Memory B cell (primary cell): ENCODE data around the gene PRPS2.
A peak's percentile ranks its signal among the peaks of the same experiment; 100 is the strongest.

Experiments
- ATAC-seq: fragments of 150-1000 bp; cut with Tn5 transposase; 2 replicates; pipeline ENCODE4 v1.10.0; 2021; ENCODE audit warnings: low read depth, mild to moderate bottlenecking, moderate library complexity
- DNase-seq, 2 donors: peaks; one replicate each; pipeline ENCODE4 v3.0.0; 2022; ENCODE audit warnings: low spot score in 2 of 2
- H3K27ac Mint-ChIP-seq: one replicate; pipeline ENCODE4 v1.8.0; 2022; ENCODE audit warnings: mild to moderate bottlenecking, moderate library complexity, mixed read lengths
- H3K27me3 Mint-ChIP-seq: one replicate; pipeline ENCODE4 v1.8.0; 2022; ENCODE audit warnings: mixed read lengths
- H3K36me3 Mint-ChIP-seq: one replicate; pipeline ENCODE4 v1.8.0; 2022; ENCODE audit warnings: mild to moderate bottlenecking, mixed read lengths
- H3K4me1 Mint-ChIP-seq: one replicate; pipeline ENCODE4 v1.8.0; 2022; ENCODE audit warnings: mixed read lengths
- H3K4me3 Mint-ChIP-seq: one replicate; pipeline ENCODE4 v1.8.0; 2022; ENCODE audit warnings: mild to moderate bottlenecking, moderate library complexity, mixed read lengths
- H3K9me3 Mint-ChIP-seq: one replicate; pipeline ENCODE4 v1.8.0; 2022; ENCODE audit warnings: mixed read lengths

PRPS2 gene

DNA sequence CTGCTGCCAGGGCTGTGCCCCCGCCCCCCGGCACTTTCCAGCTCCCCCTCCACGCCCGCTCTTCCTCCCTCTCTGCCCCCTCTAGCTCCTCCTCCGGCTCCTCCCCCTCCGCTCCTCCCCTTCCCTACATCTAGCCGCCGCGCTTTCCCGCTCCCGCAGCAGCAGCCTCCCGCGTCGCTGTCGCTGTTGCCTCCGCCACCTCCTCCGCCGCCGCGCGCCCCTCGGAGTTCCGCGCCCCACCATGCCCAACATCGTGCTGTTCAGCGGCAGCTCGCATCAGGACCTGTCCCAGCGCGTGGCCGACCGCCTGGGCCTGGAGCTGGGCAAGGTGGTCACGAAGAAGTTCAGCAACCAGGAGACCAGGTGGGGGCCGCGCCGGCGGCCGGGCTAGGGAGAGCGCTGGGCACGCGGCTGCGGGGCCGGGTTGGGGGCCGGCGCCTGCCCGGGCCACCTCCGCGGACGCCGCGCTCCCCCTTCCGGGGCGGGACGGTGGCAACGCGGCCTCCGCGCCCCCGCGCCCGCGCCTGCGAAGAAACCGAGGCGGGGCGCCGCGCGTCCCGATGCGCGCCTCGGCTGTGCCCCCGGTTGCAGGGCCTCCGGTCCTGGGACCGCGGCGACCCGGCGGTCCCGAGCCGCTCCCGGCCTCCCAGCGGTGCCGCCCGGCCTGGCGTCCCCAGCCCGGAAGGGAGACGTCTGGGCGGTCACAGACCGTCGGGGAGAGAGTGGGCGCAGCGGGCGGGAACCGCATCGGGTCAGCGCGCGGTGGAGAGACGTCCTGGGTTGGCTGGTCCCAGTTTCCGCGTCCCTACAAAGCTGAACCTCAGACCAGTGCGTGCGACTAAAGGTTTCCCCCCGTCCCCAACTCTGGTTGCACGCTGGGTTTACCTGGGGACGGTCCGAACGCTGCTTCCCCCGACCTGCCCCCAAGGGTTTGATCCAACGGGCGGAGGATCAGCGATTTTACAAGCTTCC is at the start of gene PRPS2:
TSS of gene PRPS2 (plus strand) at position 156 of the 972 bp plus-strand sequence. CDS start at position 242, 86 bp downstream.
- Mint-ChIP-seq H3K27me3 (no peaks in the 10 kb centered on the region), H3K9me3 (no peaks in the 10 kb centered on the region), H3K36me3 (no peaks in the 10 kb centered on the region), H3K4me1 (peaks cover 14% of the 10 kb centered on the region), H3K27ac (peak within 1 kb of the TSS; percentile 65), H3K4me3 (peak within 1 kb of the TSS; percentile 92)
- peak; percentile 85 for ATAC-seq
- peak; percentile 26 to 29 for DNase-seq

GRCh38 chrX:12741416-12741815 is 49.8 kb upstream of the PRPS2 start:
- Mint-ChIP-seq H3K27ac (no peak overlapping the region), H3K4me3 (no peak overlapping the region), H3K9me3 (no peaks in the 10 kb centered on the region), H3K4me1 (peaks cover 2% of the 10 kb centered on the region), H3K27me3 (peaks cover 2% of the 10 kb centered on the region), H3K36me3 (no peaks in the 10 kb centered on the region)
- DNase-seq = no peak
- no peak for ATAC-seq

GRCh38 chrX:12747433-12747832 is 43.8 kb upstream of the PRPS2 start:
- Mint-ChIP-seq H3K4me3 (no peak overlapping the region), H3K4me1 (no peaks in the 10 kb centered on the region), H3K9me3 (peaks cover 2% of the 10 kb centered on the region), H3K27ac (no peak overlapping the region), H3K27me3 (no peaks in the 10 kb centered on the region), H3K36me3 (no peaks in the 10 kb centered on the region)
- DNase-seq (no peak), ATAC-seq (no peak)

DNA sequence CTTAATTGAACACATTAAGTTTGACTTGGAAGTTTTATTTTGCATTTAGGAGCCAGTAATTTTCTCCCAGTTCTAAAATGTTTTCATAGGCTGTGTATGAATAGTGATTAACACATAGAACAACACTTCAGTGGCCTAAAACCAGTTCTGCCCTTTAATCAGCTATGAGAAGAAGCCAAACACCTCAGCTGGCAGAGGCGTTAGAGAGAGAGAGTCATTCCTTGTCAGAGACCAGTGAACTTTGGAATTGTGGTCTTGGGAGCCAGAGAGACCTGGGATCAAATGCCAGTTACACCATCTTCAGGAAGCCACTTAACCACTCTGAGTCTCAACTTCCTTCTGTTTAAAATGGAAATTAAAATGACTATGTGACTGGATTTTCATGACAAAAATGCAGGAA is 39.3 kb upstream of the PRPS2 start:
- H3K4me1 Mint-ChIP-seq = no peaks in the 10 kb centered on the region
- ATAC-seq = no peak
- H3K9me3 Mint-ChIP-seq = peaks cover 2% of the 10 kb centered on the region
- no peak for DNase-seq
- no peak overlapping the region for H3K27ac Mint-ChIP-seq
- no peak overlapping the region for H3K4me3 Mint-ChIP-seq
- H3K27me3 Mint-ChIP-seq = peaks cover 5% of the 10 kb centered on the region
- H3K36me3 Mint-ChIP-seq = no peaks in the 10 kb centered on the region

DNA sequence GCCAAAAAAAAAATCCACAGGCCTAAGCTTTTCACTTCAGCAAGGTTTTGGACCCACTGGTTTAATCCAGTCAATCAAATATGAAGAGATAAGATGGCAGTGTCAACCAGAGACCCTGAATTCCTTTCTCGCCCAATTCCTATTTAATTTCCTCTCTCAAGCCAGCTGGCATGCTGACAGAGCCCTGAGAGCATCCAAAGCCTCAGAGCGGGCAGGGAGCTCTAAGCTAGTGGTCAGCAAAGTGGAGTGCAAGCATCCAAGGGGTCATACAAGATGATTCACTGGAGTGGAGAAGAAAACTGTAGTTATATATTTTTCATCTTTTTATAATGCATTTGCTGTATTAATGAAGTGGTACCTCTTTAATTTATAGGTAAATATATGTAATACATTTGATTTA is 37.8 kb upstream of the PRPS2 start:
- Mint-ChIP-seq H3K4me3 (no peak overlapping the region), H3K27ac (no peak overlapping the region), H3K4me1 (no peaks in the 10 kb centered on the region), H3K36me3 (no peaks in the 10 kb centered on the region), H3K27me3 (peaks cover 7% of the 10 kb centered on the region), H3K9me3 (peaks cover 2% of the 10 kb centered on the region)
- DNase-seq (no peak), ATAC-seq (no peak)

DNA sequence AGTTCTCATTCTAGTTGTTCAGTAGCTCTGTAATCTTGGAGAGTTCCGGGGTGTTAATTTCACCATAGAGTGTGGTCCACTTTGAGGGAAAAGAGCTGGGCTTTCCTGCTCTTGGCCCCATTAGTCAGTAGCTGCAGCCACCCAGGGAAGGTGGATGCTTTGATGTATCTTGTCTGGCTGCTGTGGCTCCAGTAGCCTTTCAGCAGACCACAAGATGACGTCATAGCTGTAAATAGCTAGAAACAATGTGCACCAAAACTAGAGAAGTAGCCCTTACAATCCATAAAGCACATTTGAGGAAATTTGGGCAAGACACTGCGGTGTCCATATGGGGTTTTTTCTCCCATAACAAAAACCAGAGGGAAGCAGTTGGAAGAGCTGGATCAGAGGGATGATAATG is 32.9 kb upstream of the PRPS2 start:
- Mint-ChIP-seq H3K27me3 (peaks cover 11% of the 10 kb centered on the region), H3K27ac (no peak overlapping the region), H3K36me3 (no peaks in the 10 kb centered on the region), H3K4me1 (no peaks in the 10 kb centered on the region), H3K9me3 (no peaks in the 10 kb centered on the region), H3K4me3 (no peak overlapping the region)
- DNase-seq (no peak), ATAC-seq (no peak)

DNA sequence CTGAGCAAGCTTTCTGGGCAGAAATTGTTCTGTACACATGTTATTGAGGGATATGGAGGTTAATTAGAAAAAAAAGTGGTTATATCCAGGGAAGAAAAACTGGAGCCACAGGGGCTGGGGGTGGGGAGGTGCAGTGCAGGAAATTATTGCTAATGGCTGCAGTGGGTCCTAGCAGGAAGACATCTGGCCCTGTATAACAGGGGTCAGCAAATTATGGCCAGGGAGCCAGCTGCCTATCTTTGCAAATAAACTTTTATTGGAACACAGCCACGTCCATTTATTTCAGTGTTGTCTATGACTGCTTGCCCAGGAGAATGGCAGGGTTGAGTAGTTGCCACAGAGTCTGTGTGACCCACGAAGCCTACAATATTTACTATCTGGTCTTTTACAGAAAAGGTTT is 23.4 kb upstream of the PRPS2 start:
- Mint-ChIP-seq H3K36me3 (no peaks in the 10 kb centered on the region), H3K9me3 (no peaks in the 10 kb centered on the region), H3K27ac (no peak overlapping the region), H3K4me3 (no peak overlapping the region), H3K4me1 (peaks cover 4% of the 10 kb centered on the region), H3K27me3 (peaks cover 4% of the 10 kb centered on the region)
- DNase-seq (no peak), ATAC-seq (no peak)

- DNase-seq = no peak
- H3K27me3 Mint-ChIP-seq = peaks cover 4% of the 10 kb centered on the region
These were observed 22.7 kb upstream of the PRPS2 start for GRCh38 chrX:12768491-12768890.

GRCh38 chrX:12770440-12770839 is 20.8 kb upstream of the PRPS2 start:
- no peaks in the 10 kb centered on the region for H3K9me3 Mint-ChIP-seq
- no peaks in the 10 kb centered on the region for H3K36me3 Mint-ChIP-seq
- peaks cover 4% of the 10 kb centered on the region for H3K27me3 Mint-ChIP-seq
- peaks cover 4% of the 10 kb centered on the region for H3K4me1 Mint-ChIP-seq
- H3K4me3 Mint-ChIP-seq = no peak overlapping the region
- DNase-seq (peak in 1 of 2 donors; percentile 2), ATAC-seq (peak; percentile 21)
- no peak overlapping the region for H3K27ac Mint-ChIP-seq

More at GRCh38 chrX:12768491-12768890, 22.7 kb upstream of the PRPS2 start:
- H3K4me3 Mint-ChIP-seq = no peak overlapping the region
- H3K36me3 Mint-ChIP-seq = no peaks in the 10 kb centered on the region
- H3K4me1 Mint-ChIP-seq = peaks cover 4% of the 10 kb centered on the region
- ATAC-seq = no peak
- H3K9me3 Mint-ChIP-seq = no peaks in the 10 kb centered on the region
- H3K27ac Mint-ChIP-seq = no peak overlapping the region

GRCh38 chrX:12771445-12772069 is 19.7 kb upstream of the PRPS2 start:
- Mint-ChIP-seq H3K27ac (no peak overlapping the region), H3K27me3 (peaks cover 2% of the 10 kb centered on the region), H3K36me3 (no peaks in the 10 kb centered on the region), H3K9me3 (no peaks in the 10 kb centered on the region), H3K4me3 (no peak overlapping the region), H3K4me1 (peaks cover 4% of the 10 kb centered on the region)
- peak; percentile 99 for ATAC-seq
- DNase-seq = peak; percentile 51 to 54

DNA sequence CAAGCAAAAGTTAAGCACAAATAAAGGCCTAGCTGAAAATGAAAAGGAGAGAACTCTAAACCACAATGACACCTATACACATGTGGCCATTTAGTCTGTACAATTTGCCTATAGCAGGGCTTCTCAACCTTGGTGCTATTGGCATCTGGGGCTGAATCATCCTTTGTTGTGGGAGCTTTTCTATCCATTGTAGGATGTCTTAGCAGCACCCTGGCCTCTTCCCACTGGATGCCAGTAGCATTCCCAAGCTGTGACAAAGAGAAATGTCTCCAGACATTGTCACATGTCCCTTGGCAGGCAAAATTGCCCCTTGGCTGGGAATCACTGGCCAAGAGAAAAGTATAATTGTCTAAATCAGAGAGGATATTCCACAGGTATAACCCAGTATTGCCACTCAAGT is 13.5 kb upstream of the PRPS2 start:
- H3K4me3 Mint-ChIP-seq = no peak overlapping the region
- H3K27ac Mint-ChIP-seq = no peak overlapping the region
- H3K4me1 Mint-ChIP-seq = no peaks in the 10 kb centered on the region
- ATAC-seq (no peak), DNase-seq (no peak)
- H3K36me3 Mint-ChIP-seq = no peaks in the 10 kb centered on the region
- H3K27me3 Mint-ChIP-seq = peaks cover 2% of the 10 kb centered on the region
- H3K9me3 Mint-ChIP-seq = no peaks in the 10 kb centered on the region

- no peak overlapping the region for H3K4me3 Mint-ChIP-seq
- H3K36me3 Mint-ChIP-seq = no peaks in the 10 kb centered on the region
- no peak overlapping the region for H3K27ac Mint-ChIP-seq
- DNase-seq (no peak), ATAC-seq (no peak)
- H3K9me3 Mint-ChIP-seq = no peaks in the 10 kb centered on the region
- H3K4me1 Mint-ChIP-seq = no peaks in the 10 kb centered on the region
- H3K27me3 Mint-ChIP-seq = no peaks in the 10 kb centered on the region
These were observed 11.7 kb upstream of the PRPS2 start for GRCh38 chrX:12779534-12779933.

DNA sequence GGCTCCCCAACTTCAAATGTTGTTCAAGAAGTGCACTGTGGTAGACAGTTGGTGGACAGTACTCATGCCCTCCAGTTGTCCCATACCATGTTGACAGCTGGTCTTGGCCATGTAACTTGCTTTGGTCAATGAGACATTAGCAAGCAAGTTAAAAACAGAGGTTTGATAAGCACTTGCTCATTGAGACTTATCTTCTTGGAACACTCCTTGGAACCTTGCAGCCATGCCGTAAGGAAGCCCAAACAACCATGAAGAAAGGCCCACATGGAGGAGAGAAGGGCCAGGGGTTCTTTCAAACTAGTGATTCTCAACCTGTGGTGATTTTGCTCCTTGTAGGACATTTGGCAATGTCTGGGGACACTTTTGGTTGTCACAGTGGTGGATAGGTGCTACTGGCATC is 2.6 kb upstream of the PRPS2 start:
- Mint-ChIP-seq H3K9me3 (no peaks in the 10 kb centered on the region), H3K4me3 (no peak overlapping the region), H3K4me1 (peaks cover 13% of the 10 kb centered on the region), H3K36me3 (no peaks in the 10 kb centered on the region), H3K27me3 (no peaks in the 10 kb centered on the region), H3K27ac (no peak overlapping the region)
- ATAC-seq = no peak
- DNase-seq = no peak

DNA sequence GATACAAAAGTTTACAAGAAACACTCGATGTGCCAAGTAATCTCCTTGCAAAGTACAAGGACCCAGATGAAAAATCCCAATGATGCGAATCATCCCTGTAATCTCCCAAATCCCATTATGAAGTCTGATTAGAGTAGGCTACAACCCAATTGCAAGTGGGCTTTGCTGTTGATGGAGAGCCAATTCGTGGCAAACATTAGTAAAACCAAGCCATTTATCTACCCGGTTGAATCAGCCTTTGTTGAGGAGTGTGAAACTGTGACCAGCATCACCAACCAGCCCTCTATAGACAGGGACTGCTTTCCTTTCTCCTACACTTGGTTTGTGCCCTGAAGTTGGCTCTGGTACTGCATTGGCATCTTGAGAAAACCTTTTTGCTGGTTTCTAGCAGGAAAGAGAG is 1.2 kb upstream of the PRPS2 start:
- Mint-ChIP-seq H3K27me3 (no peaks in the 10 kb centered on the region), H3K36me3 (no peaks in the 10 kb centered on the region), H3K4me3 (peak overlapping the region; percentile 92), H3K9me3 (no peaks in the 10 kb centered on the region), H3K27ac (peak overlapping the region; percentile 65), H3K4me1 (peaks cover 14% of the 10 kb centered on the region)
- DNase-seq (no peak), ATAC-seq (no peak)
